DMS53 treated with DMSO at 0.1 percent for 48 hours (cell line): ENCODE results near the gene DAPK2.
"Not testable (repeated sequence)": the region's sequence is repeated elsewhere in the genome, so short reads cannot be mapped to it uniquely, and the experiment has no call there.

Source experiments
- DNase-seq: peaks from one replicate; lab custom pipeline; 2025; ENCODE audit not compliant: unreplicated experiment; lab: John Stamatoyannopoulos, UW

DAPK2 gene

DNA sequence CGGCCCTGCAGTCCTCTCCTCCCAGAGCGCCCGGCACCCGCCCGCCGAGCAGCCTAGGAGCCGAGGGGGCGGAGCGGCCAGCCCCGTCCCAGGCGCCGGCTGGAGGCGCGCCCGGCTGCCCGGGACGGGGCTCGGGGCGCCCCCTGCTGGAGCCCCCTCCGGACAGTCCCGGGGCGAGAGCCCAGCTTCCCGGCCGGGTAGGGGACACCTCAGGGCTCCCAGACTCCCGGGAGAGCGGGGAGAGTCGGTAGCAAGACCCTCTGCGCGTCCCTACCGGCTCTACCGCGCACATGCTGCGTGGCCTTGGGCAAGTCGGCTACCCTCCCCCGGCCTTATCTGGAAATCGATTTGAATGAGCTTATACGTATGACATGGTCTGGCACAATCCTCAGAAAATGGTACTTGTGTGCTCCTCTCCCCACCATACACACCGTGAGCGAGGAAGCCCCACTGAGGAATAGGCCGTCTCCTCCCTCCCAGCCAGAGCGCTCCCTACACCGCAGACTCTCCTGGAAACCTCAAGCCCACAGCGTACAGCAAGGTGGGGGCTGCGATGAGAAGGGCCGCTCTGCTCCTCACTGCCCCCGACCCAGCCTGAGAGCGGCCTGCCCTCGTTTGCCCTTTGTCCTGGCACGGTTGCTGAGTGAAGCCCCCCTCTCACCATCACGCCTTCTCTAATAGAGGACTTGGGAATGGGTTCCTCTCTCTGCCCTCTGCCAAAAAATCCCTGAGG lies at the start of gene DAPK2:
Gene DAPK2 (minus strand): TSS at position 65 of the 733 bp plus-strand sequence. CDS start 6,224 bp downstream, outside the sequence.
- DNase-seq, result no peak

DNA sequence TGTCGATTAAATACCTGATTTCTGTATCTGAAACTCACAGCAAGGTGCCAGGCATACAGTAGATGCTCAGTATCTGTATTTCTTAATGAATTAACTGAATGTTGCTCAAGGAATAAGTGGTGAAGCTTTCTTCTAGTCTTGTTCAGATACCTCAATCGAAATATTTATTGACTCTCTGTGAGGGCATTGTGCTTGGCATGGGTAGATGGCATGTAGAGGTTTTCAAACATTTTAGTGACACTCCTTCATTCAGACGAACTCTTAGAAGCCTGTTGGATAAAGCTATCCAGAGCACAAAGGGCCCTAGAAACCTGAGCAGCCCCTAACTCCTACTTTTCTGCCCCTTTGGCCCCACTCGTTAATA lies 49.1 kb upstream of the DAPK2 start:
- peak; percentile 33 for DNase-seq

DNA sequence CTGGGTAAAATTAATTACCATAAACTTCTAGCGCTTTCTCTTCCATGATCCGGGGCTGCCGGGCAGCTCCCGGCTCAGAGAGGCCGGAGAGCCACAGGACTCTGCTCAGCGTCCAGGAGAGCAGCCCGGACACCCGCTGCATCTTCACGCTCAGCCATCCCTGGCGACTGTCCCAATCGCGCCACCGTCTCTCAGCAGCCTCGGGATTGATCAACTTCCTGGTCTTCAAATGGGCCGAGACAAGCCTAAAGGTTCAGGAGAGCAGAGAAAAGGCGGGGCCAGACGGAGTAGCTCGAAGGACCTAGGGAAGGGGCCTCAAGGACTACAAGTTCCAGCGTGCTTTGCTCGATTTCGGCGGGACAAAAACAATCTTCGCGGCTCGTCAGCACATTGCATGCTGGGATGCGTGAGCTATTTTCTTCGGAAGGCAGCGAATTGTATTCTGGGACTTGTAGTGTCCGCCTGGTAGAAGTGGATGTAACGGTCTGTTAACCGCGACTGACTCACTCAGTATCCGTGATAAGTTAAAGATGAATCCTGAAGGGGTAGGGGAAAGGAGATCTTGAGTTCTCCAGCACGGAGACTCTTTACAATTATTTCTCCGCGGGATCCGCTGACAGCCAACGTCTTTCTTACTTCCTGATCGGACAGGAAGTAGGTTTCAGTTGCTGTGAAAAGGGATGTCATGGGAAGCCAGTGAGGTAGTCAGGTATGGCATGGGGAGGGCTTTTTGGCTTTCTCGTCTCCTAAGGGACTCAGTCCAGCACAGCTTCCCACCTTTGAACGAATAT lies 47.5 kb upstream of the DAPK2 start, which contains the start of gene CIAO2A:
Gene CIAO2A (minus strand): TSS at position 212 of the 791 bp plus-strand sequence. CDS start 70 bp downstream, at position 142.
- peak; percentile 97 for DNase-seq

DNA sequence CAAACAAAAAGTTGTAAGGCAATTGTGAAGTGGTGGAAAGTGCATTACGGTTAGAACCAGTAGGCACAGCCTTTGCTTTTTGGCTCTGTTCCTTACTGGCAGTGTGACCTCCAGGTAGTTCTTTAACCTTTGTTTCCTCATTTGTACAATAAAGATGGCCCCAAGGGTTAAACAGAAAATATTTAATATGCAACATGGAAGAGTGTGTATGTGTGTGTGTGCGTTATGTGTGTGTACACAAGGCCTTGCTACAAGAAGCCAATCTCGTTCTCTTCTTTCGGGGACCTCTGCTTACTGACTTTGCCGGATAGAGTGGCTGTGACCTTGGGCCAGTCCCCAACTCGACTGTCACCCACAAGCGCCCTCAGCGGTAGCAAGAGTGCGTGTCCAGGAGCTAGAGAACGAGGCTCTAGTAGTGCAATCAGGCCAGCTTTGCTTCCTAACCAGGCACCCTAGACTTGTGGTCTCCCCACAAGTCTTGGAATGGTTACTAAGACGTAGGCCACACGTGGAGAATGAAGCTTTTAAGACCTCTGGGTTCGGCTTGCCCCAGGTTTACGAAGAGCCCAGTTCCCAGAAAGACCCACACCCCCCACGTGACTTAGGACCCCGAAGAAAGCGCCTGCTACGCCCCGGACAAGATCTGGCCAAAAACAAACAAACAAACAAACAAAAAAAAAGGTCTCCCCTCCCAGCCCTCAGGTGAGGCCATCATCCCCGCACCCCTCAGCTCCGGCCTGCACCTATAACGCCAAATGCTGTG lies 46.8 kb upstream of the DAPK2 start:
- no peak for DNase-seq

DNA sequence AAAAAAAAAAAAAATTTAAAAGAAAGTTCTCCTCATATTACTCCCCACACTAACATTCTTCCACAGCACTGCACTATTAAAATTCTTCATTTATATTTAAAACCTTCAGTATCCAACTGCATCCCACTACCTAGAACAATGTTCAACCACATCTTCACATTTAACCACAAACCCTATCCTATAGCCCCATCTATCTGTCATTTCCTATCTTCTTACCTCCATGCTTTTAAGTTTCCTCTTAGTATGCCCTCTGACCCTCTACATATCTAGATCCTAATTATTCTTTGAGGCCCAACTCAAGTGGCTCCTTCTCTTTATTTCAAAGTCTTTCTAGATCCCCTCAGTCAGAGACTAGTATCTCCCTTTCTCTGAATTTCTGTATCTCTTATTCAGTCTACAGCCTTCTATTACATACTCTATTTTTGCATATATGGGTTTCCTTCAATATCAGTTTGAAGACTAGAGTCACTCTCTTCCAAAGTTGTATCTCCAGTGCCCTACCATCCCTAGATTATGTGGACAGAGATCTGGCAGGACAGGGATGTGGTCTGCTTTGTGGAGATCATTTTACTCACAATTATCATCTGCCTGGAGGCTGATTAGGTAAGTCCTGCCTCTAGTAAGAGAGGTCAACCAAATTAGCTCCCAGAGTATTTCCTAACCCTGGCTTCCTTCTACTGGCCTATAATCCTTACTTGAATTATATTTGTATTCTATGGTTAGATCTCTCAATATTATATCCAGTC lies 46.0 kb upstream of the DAPK2 start:
- no peak for DNase-seq

DNA sequence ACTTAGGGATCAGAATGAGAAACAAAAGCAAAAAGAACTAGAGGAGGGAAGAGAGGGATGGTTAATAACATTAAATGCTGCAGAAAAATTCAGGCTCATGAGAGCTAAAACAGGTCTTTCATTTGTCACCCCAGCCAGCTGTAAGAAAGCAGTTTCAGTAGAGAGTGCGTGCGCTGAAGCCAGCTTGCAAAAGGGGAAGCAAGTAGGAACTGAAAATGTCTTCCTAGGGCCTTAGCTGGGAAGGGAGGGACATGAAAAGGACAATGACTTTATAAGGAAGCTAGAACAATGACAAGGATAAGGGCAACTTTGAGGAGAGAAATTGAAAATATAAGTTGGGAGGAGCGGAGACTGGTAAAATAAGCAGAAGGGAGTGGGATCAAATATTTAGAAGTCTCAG lies 44.2 kb upstream of the DAPK2 start:
- no peak for DNase-seq

DNA sequence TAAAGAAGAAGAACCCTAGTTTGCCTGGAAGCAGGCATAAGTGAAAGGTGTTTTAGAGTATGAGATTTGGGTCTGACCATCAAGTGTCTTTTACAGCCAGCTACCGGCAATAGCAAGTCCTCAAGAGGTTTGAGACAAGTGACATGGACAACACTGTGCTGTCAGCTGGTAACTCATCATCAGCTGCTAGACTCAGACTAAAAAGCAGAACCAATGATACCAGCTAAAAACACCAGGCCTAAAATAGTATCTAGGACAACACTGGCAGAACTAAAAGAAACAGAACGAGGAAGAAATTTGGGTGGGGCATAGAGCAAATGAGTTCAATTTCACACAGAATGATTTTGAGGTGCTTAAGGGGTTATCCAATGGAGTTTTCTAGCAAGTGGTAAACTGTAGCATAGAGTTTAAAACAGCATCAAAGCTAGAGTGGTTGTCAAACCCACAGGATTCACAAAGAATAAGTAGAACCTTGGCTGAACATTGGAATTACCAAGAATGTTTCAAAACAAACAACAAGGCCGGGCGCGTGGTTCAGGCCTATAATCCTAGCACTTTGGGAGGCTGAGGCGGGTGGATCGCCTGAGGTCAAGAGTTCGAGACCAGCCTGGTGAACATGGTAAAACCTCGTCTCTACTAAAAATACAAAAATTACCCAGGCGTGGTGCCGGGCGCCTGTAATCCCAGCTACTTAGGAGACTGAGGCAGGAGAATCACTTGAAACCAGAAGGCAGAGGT lies 43.4 kb upstream of the DAPK2 start:
- DNase-seq, result no peak

DNA sequence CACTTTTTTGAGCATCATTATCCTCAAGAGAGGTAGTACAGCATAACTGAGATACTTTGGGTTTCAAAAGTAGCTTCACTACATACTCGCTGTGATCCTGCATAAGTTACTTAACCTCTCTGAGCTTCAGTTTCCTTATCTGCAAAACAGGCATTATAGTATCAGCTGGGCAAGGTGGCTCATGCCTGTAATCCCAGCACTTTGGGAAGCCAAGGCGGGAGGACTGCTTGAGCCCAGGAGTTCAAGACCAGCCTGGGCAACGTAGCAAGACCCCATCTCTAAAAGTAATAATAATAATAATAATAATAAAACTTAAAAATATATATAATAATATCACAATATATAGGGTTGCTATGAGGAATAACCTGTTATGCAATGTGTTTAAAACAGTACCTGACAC lies 36.5 kb upstream of the DAPK2 start:
- no peak for DNase-seq

DNA sequence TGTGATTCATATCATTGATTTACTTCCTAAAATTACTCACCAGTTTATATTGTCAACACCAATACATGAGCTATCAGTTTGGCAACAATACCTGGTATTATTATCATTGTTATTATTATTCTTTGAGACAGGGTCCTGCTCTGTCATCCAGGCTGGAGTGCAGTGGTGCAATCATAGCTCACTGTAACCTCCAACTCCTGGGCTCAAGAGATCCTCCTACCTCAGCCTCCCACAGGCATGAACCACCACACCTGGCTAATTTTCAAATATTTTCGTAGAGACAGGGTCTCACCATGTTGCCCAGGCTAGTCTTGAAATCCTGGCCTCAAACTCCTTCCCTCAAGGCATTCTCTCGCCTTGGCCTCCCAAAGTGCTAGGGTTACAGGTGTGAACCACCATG lies 27.2 kb upstream of the DAPK2 start:
- DNase-seq, result not testable (repeated sequence)

DNA sequence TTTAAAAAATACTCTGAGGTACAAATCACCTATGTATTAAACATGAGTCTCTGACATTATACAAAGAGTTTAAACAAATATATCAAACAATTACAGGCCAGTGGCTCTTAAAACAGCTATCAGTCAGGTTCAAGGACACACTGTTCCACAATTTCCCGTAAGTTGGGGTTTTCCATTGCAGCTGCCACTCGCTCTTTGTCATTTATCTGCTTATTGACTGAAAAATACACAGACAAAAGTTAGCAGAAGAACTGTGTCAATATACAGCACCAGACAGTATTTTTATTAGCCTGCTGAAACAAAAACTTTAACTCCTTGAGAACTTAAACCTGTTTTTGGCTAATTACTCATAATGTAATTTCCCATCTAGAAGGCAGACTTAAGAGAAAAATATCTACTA lies 26.5 kb upstream of the DAPK2 start:
- no peak for DNase-seq

DNA sequence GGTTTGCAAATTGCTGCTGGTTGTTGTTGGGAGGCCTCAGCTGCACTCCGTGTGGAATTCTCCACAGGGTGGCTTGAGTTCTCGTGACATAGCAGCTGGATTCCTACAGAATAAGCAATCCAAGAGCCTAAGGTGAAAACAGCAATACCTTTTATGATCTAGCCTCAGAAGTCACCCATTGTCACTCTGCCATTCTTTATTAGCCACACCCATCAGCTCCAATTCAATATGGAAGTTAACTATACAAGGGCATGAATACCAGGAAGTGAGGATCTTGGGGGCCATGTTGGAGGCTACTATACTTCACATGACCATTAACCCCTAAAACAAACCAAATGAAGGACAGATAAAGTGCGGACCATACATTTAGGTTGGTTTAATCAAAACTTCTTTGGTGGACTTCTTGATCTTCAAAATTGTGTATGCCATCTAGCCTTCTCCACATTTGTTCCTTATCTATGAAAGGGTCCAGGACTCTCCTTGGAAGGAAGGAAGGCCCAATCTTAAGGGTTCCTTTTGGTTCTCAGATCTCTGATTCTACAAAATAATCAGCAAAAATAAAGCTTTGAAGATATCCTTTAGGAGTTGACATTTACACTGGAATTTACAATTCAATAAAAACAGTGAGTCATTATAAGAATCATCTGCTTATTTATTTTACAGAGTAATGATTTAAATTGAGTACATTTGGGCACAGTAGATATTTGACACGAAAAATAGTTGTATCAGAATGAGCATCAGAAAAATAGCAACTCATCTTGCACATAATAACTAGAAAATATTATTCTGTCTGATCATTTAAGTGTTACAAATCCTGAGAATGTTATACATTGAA lies 25.9 kb upstream of the DAPK2 start:
- DNase-seq, result no peak

DNA sequence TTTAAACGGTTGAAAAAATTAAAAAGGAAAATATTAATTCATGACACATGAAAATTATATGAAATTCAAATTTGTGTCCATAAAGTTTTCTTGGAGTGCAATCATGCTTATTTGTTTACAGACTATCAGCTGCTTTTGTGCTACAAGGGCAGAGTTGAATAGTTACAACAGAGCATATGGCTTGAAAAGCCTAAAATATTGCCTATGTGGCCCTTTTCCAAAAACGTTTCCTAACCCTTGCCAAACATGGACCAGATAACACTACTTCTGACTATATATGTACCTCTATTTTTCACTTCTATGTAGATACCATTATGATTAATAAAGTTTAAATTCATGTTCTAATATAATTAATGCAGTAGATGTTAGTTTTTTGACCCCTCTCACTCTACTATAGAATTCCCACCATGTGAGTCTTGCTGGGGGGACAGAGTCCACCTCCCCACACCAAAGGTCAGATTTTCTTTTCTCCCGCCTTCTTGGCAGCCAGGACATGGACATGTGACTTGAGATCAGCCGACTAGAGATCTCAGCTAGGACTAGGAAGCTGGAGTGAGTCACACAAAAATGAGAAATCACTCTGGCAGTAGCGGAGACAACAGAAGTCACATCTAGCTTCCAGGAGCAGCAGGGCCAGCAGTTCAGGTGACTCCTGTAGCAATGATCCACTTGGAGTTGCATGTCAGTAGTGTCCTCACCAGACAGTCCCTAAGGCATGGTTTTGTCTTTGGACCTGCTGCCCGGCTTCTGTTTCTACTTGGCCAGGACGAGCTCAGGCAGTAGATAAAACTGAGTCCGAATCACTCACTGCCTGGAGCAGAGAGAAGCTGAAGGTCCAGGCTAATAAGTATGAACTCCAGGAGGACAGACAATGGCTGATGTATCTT lies 24.9 kb upstream of the DAPK2 start:
- no peak for DNase-seq

DNA sequence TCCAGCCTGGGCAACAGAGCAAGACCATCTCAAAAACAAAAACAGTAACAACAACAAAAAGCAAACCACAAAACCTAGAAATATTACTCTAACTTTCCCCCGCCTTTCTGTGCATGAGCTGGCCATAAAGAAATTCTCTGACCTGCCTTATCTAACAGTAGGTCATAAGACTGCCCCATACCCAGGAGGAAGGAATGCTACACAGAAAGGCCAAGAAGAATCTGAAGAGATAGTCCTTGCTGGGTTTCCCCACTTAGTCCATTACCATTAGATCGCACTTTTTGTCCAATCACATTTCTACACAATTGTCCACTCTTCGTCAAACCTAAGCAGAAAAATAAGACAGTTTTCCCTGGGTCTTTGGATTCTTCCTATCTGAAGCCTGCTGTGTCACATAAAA lies 23.8 kb upstream of the DAPK2 start:
- DNase-seq, result no peak

DNA sequence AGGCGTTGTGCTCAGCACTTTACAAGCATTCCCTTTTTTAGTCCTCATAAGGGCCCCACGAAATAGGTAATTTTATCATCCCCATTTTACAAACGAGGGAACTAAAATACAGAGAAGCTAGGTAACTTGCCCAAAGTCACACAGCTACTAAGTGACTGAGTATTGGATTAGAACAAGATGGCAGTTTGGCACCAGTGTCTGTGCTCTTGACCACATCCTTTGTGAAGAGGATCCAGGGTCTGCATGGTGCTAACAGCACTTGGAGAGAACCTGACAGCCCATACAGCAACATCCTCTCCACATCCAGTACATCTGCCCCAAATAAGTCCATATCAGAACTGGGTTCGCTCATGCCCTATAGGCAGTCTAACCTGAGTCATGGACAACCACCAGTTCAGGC lies 21.8 kb upstream of the DAPK2 start:
- no peak for DNase-seq

DNA sequence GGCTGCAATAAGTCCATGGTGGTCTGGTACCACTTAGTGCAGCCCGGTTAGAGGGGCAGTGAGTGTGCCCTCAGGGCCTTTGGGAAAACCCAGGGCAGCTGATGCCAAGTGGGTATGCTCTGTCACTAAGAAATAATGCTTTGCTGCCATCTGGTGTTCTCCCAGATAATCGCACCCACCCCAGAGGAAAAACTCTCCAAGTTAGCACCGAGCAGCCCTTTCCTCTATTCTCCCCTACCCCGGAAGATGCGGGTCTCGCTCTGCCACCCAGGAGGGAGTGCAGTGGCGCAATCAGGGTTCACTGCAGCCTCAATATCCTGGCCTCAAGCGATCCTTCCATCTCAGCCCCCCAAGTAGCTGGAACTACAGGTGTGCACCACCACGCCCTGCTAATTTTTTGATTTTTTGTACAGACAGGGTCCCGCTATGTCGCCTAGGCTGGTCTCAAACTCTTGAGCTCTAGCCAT lies 21.3 kb upstream of the DAPK2 start:
- peak; percentile 53 for DNase-seq

DNA sequence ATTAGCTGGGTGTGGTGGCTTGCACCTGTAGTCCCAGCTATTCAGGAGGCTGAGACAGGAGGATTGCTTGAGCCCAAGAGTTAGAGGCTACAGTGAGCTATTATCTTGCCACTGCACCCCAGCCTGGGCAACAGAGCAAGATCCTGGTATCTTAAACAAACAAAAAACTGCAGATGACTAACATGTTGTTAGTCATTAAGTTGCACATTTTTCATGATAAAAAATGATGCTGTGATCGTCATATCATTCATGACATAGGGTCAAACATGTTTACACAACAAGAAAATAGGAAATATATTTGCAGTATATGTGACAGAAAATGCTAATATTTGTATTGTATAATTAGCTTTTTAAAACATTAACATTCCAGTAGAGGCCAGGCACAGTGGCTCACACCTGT lies 20.2 kb upstream of the DAPK2 start:
- no peak for DNase-seq

DNA sequence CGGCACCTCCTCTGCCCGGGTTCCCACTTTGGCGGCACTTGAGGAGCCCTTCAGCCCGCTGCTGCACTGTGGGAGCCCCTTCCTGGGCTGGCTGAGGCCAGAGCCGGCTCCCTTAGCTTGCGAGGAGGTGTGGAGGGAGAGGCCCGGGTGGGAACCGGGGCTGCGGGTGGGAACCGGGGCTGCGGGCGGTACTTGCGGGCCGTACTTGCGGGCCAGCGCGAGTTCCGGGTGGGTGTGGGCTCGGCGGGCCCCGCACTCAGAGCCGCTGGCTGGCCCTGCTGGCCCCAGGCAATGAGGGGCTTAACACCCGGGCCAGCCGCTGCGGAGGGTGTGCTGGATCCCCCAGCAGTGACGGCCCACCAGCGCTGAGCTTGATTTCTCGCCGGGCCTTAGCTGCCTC lies 14.4 kb upstream of the DAPK2 start:
- DNase-seq, result no peak

DNA sequence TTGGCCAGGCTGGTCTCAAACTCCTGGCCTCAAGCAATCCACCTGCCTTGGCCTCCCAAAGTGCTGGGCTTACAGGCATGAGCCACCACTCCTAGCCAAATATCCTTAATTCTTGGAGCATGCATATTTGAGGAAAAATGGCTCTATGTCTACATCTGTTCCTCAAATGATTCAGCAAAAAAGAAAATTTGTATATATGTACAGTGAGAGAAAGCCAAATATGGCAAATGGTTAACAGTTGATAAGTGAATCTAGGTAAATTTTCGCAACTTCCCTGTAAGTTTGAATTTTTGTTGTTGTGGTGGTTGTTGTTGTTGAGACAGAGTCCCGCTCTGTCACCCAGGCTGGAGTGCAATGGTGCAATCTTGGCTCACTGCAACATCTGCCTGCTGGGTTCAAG lies 12.8 kb upstream of the DAPK2 start:
- not testable (repeated sequence) for DNase-seq
